GM12864 (cell line): ENCODE results near the gene KCTD8.
"Not testable (repeated sequence)": the region's sequence is repeated elsewhere in the genome, so short reads cannot be mapped to it uniquely, and the experiment has no call there.

Source experiments
- DNase-seq: peaks from one replicate; pipeline ENCODE4 v3.0.0-alpha.2; 2011; ENCODE audit warnings: low read depth
- H3K4me3 ChIP-seq: 2 replicates; pipeline ENCODE4 v1.5.1; 2011; ENCODE audit warnings: mild to moderate bottlenecking, low read depth, low read length, control low read depth
- CTCF ChIP-seq: IDR thresholded peaks from 2 replicates; pipeline ENCODE4 v1.5.1; 2011; ENCODE audit warnings: low read depth, mild to moderate bottlenecking, moderate library complexity, low read length, control low read depth, inconsistent platforms; ENCODE audit errors: missing control alignments

The KCTD8 gene

GRCh38 chr4:44221407-44221806 is 227.2 kb downstream of the KCTD8 start:
- no peak for TF ChIP-seq CTCF
- no peak overlapping the region for H3K4me3 ChIP-seq
- no peak for DNase-seq

- H3K4me3 ChIP-seq, result no peak overlapping the region
- no peak for TF ChIP-seq CTCF
Observed at GRCh38 chr4:44210750-44211149, 237.9 kb downstream of the KCTD8 start.

GRCh38 chr4:44196796-44197195 is 251.8 kb downstream of the KCTD8 start:
- DNase-seq, result no peak
- no peak for TF ChIP-seq CTCF
- no peak overlapping the region for H3K4me3 ChIP-seq

More at GRCh38 chr4:44210750-44211149, 237.9 kb downstream of the KCTD8 start:
- no peak for DNase-seq

- no peak overlapping the region for H3K4me3 ChIP-seq
- no peak for TF ChIP-seq CTCF
- no peak for DNase-seq
Observed at GRCh38 chr4:44194365-44194764, 254.2 kb downstream of the KCTD8 start.

GRCh38 chr4:44186850-44187246 is 261.8 kb downstream of the KCTD8 start:
- no peak for TF ChIP-seq CTCF
- no peak for DNase-seq
- no peak overlapping the region for H3K4me3 ChIP-seq

- no peak overlapping the region for H3K4me3 ChIP-seq
- TF ChIP-seq CTCF, result peak; percentile 64
- no peak for DNase-seq
Observed at GRCh38 chr4:44186096-44186849, 262.3 kb downstream of the KCTD8 start.

- H3K4me3 ChIP-seq, DNase-seq: not testable (repeated sequence)
Observed at GRCh38 chr4:44181491-44182349, 266.9 kb downstream of the KCTD8 start.

- DNase-seq, H3K4me3 ChIP-seq: not testable (repeated sequence)
Observed at GRCh38 chr4:44167766-44168165, 280.8 kb downstream of the KCTD8 start.
